RKO (cell line): ENCODE data around the gene ZNF264.
A peak's percentile ranks its signal among the peaks of the same experiment; 100 is the strongest.

Experiments
- DNase-seq: peaks from one replicate; pipeline ENCODE4 v3.0.0-alpha.2; 2016; ENCODE audit warnings: low spot score

ZNF264 gene

GRCh38 chr19:57245959-57246358 lies 54.7 kb downstream of the ZNF264 start:
- no peak for DNase-seq

- DNase-seq, result no peak
These were observed 57.3 kb downstream of the ZNF264 start for GRCh38 chr19:57248646-57249045.

GRCh38 chr19:57249329-57249728 lies 58.0 kb downstream of the ZNF264 start:
- DNase-seq, result peak; percentile 23

- DNase-seq, result peak; percentile 61
These were observed 62.5 kb downstream of the ZNF264 start for GRCh38 chr19:57253767-57254166.

- DNase-seq, result no peak
These were observed 70.7 kb downstream of the ZNF264 start for GRCh38 chr19:57262044-57262443.

- no peak for DNase-seq
These were observed 72.0 kb downstream of the ZNF264 start for GRCh38 chr19:57263244-57263741.

- no peak for DNase-seq
These were observed 76.0 kb downstream of the ZNF264 start for GRCh38 chr19:57267291-57267690.

GRCh38 chr19:57269515-57270250 lies 78.4 kb downstream of the ZNF264 start:
- DNase-seq, result peak; percentile 83

- DNase-seq, result no peak
These were observed 80.0 kb downstream of the ZNF264 start for GRCh38 chr19:57271280-57271679.
